ENCODE measurements around the gene RAPGEF1.

The RAPGEF1 gene

DNA sequence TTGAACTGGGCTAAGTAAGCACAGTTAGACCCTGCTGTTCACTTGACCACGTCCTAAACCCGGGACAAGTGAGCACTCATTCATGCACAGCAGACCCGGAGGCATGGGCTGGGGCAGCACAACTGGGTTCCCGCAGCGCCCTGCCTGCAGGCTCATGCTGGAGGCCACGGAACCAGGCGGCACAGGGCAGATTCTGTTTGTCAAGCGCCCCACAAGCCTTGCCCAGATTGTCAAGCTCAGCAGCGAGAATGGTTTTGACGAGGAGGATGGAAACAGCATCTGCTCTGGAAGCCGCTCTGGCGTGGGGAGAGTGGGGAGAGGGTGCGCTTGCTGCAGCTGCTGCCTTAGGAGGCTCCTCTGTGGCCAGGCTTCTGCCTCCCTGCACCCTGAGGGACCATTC lies 161.9 kb downstream of the RAPGEF1 start:
- Histone ChIP-seq H3K4me3 (ENCODE audit: low read length) (no peak overlapping the region), H3K27me3 (ENCODE audit: control insufficient read depth, insufficient read depth, low read length) (no peaks in the 10 kb centered on the region), H3K27ac (ENCODE audit: low read depth, low read length) (no peak overlapping the region), H3K4me1 (ENCODE audit: control insufficient read depth, insufficient read depth, low read length) (no peaks in the 10 kb centered on the region), H3K9ac (ENCODE audit: low read length) (no peak overlapping the region), H3K36me3 (ENCODE audit: control insufficient read depth, insufficient read depth, low read length) (peaks cover 32% of the 10 kb centered on the region)

DNA sequence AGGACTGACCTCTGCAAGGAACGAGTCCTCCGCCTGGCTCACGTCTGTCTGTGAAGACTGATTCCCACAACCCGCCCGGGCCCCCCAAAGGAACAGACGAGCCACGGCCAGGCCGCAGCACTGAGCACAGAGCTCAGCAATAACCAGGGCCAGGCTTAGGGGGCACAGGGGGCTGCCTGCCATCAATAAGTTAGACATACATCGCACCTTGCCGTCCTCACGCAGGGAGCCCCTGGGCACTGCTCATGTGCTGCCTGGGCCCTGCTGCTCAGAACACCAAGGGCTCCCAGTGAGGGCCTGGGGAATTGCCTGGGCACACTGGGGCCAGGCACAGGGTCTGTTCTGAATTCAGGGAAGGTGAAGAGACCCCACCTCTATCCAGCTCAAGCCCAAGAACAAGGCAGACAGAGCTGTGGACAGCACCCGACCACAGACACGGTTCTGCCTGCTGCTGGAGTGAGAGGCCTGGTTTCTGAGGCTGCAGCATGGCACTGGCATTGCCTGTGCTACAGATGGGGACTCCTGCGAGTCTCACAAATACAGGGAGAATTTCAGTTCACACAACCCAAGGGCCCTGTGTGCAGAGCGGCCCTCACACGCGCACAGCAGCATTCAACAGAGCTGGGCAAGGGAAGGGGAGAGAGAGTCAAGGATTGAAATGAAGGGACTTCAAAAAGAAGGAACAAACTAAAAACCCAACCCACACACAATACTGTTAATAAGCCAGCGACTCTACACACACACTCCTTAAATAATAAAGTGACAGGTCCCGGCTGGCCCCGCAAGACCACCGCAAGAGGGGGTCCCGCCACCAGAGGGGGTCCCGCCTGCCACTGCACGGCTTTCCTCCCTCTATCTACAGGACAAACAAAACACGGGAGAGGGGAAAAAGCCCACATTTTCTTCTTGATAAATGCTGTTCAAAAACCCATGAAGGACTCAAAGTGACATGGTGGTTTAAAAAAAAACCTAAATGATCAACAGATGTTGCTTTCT lies 162.6 kb downstream of the RAPGEF1 start:
- no peak overlapping the region for H3K9ac ChIP-seq (ENCODE audit: low read length)
- no peak overlapping the region for H3K4me3 ChIP-seq (ENCODE audit: low read length)
- H3K27me3 ChIP-seq (ENCODE audit: control insufficient read depth, insufficient read depth, low read length): no peaks in the 10 kb centered on the region
- H3K36me3 ChIP-seq (ENCODE audit: control insufficient read depth, insufficient read depth, low read length): peaks cover 26% of the 10 kb centered on the region
- H3K27ac ChIP-seq (ENCODE audit: low read depth, low read length): no peak overlapping the region
- no peaks in the 10 kb centered on the region for H3K4me1 ChIP-seq (ENCODE audit: control insufficient read depth, insufficient read depth, low read length)

DNA sequence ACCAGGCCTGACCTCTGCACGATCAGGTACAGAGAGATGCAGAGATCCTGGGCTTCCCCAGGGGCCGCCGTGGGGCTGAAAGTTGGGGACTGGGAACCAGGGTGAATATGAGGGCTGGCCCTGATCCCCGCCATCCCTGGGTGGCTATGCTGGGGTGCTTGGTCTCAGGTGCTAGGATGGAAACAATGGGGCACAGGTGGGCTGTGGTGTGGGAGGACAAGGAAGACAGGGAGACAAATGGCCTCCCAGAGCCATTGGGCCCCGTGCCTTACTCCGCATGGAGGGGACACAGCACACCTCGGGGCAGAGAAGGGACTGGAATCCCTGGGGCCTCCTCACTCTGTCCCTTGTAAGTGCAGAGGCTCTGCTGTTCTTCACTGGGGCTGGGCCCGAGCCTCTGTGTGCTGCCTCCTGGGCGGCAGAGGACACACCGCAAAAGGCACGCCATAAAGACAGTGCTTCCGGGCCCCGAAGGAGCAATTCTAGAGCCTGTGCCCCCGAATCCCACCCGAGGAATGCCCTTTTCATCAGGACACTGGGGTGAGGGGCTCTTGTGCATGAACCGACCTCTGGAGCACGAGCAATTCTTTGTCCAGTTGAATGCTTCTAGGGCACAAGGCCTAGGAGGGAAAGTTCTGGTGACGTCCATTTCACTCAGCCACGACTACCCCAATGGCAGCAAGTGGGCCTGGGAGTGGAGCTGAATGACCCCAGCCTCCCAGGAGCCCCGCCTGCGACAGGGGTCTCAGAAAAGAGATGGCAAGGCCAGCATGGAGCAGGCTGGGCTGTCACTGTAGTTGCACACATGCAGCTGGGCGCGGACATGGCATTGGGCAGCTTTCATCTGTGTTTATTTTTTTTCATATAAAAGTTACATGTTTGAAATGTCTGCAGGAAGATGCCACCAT lies 163.7 kb downstream of the RAPGEF1 start:
- H3K27ac ChIP-seq (ENCODE audit: low read depth, low read length): no peak overlapping the region
- H3K36me3 ChIP-seq (ENCODE audit: control insufficient read depth, insufficient read depth, low read length): peaks cover 19% of the 10 kb centered on the region
- H3K4me1 ChIP-seq (ENCODE audit: control insufficient read depth, insufficient read depth, low read length): no peaks in the 10 kb centered on the region
- H3K9ac ChIP-seq (ENCODE audit: low read length): no peak overlapping the region
- H3K27me3 ChIP-seq (ENCODE audit: control insufficient read depth, insufficient read depth, low read length): no peaks in the 10 kb centered on the region
- H3K4me3 ChIP-seq (ENCODE audit: low read length): no peak overlapping the region

DNA sequence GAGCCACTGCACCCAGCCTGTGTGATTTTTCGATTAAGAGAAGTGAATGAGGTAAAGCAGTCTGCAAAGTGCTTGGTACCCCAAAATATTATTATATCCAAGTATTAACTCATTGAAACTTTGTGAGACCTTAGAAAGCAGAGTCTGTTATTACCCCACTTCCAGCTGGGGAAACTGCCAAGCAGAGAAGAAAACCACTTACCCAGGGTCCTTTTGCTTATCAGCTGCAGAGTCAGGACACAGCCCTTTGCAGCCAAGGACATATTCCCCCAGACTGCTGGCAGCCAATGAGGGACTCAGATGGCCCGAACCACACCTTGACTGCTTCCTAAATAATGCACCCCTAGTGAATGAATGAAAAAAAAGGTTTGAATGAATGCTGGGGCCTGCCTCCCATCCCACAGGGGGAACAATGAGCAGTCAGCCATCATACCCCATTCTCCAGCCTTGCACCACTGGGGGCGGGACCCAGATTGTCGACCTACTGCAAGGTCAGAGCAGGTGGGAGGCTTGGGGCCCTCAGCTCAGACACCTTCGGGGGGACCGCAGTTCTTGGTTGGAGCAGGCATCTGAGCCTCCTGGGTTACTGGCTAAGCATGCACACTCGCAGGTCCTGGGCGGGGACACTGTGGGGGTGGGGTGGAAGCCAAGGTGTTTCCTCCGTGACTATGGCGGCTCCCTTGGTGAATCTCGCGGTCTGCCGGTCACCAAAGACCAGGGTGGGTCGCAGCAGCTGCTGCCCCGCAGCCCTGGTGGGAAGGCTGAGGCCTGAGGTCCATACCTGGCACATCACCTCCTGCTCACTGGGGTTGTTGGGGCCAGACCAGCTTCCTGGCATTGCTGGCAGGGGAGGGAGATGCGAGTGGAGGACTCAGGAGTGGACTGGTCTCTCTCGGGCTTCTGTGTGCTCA lies 164.9 kb downstream of the RAPGEF1 start:
- Histone ChIP-seq H3K27ac (ENCODE audit: low read depth, low read length) (no peak overlapping the region), H3K36me3 (ENCODE audit: control insufficient read depth, insufficient read depth, low read length) (peaks cover 13% of the 10 kb centered on the region), H3K4me1 (ENCODE audit: control insufficient read depth, insufficient read depth, low read length) (no peaks in the 10 kb centered on the region), H3K27me3 (ENCODE audit: control insufficient read depth, insufficient read depth, low read length) (no peaks in the 10 kb centered on the region), H3K4me3 (ENCODE audit: low read length) (no peak overlapping the region), H3K9ac (ENCODE audit: low read length) (no peak overlapping the region)

DNA sequence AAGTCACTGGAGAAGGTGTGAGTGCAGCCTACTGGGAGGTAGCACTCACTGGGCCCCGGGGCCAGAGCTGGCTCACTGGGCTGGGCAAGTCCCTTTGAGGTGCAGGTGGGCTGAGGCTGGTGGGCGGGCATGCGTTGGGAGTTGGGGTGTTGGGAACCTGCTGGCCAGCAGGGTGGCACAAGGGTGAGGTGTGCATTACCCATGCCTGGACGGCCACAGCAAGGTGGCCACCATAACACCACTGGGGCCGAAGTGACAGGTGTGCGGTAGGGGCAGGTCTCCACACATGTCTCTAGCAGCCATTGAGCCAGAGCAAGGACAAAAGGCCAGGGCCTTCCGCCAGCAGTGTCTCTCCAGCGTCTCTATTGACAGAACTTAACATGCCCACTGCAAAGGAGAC lies 172.0 kb downstream of the RAPGEF1 start:
- no peak overlapping the region for H3K27ac ChIP-seq (ENCODE audit: low read depth, low read length)
- peaks cover 2% of the 10 kb centered on the region for H3K36me3 ChIP-seq (ENCODE audit: control insufficient read depth, insufficient read depth, low read length)
- no peaks in the 10 kb centered on the region for H3K27me3 ChIP-seq (ENCODE audit: control insufficient read depth, insufficient read depth, low read length)
- H3K9ac ChIP-seq (ENCODE audit: low read length): no peak overlapping the region
- H3K4me3 ChIP-seq (ENCODE audit: low read length): no peak overlapping the region
- H3K4me1 ChIP-seq (ENCODE audit: control insufficient read depth, insufficient read depth, low read length): no peaks in the 10 kb centered on the region

DNA sequence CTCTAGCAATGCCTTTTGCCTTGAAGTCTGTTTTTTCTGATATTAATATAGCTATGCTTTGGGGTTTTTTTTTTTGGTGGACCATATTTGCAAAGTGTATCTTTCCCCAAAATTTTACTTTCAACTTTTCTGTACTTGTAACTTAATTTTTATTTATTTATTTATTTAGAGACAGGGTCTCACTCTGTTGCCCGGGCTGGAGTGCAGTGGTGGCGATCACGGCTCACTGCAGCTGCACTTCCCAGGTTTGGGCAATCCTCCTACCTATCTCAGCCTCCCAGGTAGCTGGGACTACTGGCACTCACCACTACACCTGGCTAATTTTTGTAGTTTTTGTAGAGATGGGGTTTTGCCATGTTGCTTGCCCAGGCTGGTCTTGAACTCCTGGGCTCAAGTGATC lies 173.7 kb downstream of the RAPGEF1 start:
- H3K4me1 ChIP-seq (ENCODE audit: control insufficient read depth, insufficient read depth, low read length): no peaks in the 10 kb centered on the region
- no peak overlapping the region for H3K9ac ChIP-seq (ENCODE audit: low read length)
- H3K27me3 ChIP-seq (ENCODE audit: control insufficient read depth, insufficient read depth, low read length): no peaks in the 10 kb centered on the region
- no peak overlapping the region for H3K27ac ChIP-seq (ENCODE audit: low read depth, low read length)
- no peak overlapping the region for H3K4me3 ChIP-seq (ENCODE audit: low read length)
- H3K36me3 ChIP-seq (ENCODE audit: control insufficient read depth, insufficient read depth, low read length): peaks cover 2% of the 10 kb centered on the region

DNA sequence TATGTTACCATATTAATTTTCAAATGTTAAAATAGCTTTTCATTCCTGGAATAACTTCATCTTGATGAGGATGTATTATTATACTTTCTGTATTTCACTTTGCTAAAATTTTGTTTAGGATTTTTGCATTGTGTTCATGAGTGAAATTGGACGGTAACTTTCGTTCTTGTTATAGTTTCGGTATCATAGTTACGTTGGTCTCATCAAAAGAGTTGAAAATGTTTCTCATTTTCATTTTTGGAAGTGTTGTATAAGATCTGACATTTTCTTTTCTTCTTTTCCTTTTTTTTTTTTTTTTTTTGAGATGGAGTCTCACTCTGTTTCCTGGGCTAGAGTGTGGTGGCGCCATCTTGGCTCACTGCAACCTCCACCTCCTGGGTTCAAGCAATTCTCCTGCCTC lies 174.5 kb downstream of the RAPGEF1 start:
- peaks cover 2% of the 10 kb centered on the region for H3K36me3 ChIP-seq (ENCODE audit: control insufficient read depth, insufficient read depth, low read length)
- no peak overlapping the region for H3K27ac ChIP-seq (ENCODE audit: low read depth, low read length)
- no peak overlapping the region for H3K4me3 ChIP-seq (ENCODE audit: low read length)
- no peaks in the 10 kb centered on the region for H3K27me3 ChIP-seq (ENCODE audit: control insufficient read depth, insufficient read depth, low read length)
- H3K9ac ChIP-seq (ENCODE audit: low read length): no peak overlapping the region
- no peaks in the 10 kb centered on the region for H3K4me1 ChIP-seq (ENCODE audit: control insufficient read depth, insufficient read depth, low read length)

DNA sequence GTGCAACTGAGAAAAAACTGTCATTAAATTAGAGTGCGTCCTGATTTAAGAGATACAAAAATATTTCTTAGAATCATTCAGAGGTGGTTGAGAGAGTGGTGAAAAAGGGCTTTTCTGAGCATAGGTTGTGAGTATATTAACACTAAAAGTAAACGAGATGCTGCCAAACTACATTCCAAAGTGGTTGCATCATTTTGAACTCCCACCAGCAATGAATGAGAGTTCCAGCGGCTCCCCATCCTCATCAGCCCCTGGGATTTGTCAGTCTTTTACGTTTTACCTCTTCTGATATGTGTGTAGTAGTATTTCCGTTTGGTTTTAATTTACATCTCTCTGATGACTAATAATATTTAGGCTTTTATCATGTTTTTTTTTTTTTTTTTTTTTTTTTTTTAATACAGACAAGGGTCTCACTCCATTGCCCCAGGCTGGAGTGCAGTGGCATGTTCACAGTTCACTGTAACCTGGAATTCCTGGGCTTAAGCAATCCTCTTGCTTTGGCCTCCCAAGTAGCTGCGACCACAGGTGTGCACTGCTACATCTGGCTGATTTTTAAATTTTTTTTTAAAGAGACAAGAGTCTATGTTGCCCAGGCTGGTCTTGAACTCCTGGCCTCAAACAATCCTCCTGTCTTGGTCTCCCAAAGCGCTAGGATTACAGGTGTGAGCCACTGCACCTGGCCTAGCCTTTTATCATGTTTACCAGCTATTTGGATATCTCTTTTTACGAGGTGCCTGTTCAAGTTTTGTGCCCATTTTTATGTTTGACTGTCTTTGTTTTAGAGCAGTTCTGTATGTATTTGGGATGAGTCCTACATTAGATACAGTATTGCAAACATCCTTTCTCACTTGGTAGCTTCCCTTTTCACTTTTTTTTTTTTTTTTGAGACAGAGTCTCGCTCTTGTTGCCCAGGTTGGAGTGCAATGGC lies 177.6 kb downstream of the RAPGEF1 start:
- Histone ChIP-seq H3K4me1 (ENCODE audit: control insufficient read depth, insufficient read depth, low read length) (no peaks in the 10 kb centered on the region), H3K4me3 (ENCODE audit: low read length) (no peak overlapping the region)

DNA sequence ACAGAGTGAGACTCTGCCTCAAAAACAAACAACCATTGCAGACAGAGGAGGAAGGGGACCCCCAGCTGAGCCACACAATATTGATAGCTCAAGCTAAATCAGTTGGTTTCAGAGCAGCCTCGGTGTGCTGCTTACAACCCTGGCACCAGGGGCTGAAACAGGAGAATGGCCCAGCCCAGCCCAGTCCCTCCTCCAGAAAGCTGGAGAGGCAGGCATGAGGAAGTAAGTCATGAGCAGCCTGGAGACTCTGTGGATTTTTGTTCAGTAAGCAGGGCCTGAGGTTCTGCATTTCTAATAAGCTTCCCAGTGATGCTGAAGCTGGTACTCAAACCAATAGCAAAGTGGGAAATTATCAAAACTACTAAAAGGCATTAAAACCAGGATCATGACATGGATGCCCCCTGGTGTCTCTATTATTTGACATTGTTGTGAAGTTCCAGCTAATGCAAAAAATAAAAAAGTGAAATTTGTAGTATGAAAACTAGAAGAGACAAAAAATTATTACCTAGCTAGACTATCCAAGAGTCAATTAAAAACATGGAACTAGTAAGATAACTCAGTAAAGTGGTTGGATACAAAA lies 180.4 kb downstream of the RAPGEF1 start:
- no peak overlapping the region for H3K4me3 ChIP-seq (ENCODE audit: low read length)
- no peaks in the 10 kb centered on the region for H3K4me1 ChIP-seq (ENCODE audit: control insufficient read depth, insufficient read depth, low read length)
- no peak overlapping the region for H3K27ac ChIP-seq (ENCODE audit: low read depth, low read length)
- H3K9ac ChIP-seq (ENCODE audit: low read length): no peak overlapping the region
- H3K27me3 ChIP-seq (ENCODE audit: control insufficient read depth, insufficient read depth, low read length): peaks cover 8% of the 10 kb centered on the region
- no peaks in the 10 kb centered on the region for H3K36me3 ChIP-seq (ENCODE audit: control insufficient read depth, insufficient read depth, low read length)

More for the DNA sequence above, 177.6 kb downstream of the RAPGEF1 start:
- Histone ChIP-seq H3K36me3 (ENCODE audit: control insufficient read depth, insufficient read depth, low read length) (no peaks in the 10 kb centered on the region), H3K27ac (ENCODE audit: low read depth, low read length) (no peak overlapping the region), H3K27me3 (ENCODE audit: control insufficient read depth, insufficient read depth, low read length) (no peaks in the 10 kb centered on the region), H3K9ac (ENCODE audit: low read length) (no peak overlapping the region)

DNA sequence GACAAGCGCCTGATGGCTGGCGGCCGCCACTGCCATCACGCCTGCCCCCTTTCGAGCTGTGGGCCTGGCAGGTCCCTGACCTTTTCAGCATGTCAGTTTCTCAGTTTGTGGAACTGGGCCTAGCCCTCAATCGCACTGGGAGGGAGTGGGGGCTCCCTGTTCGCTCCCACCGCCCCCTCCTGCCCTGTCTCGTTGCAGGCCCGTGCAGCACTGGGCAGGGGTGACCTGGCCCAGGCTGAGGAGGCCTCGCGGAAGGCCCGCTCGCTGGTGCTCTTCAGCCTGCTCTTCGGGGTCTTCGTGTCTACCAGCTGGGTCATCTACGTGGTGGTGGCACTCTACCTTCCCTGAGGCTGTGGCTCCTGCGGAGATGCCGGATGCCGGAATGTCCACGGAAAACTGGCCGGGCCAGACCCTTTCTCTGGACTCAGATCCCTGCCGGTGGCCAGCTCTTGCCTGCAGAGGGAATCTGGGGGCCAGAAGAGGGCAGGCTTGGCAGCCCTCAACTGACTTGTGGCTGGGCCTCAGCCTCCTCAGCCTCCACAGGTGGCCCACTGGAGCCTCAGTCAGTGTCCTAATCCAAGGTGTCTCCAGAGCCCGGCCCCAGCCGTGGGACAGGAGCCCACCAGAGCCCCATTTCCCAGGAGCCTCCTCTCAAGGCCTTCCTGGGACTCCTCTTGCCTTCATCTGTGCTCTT lies 181.9 kb downstream of the RAPGEF1 start:
- Histone ChIP-seq H3K4me3 (ENCODE audit: low read length) (no peak overlapping the region), H3K36me3 (ENCODE audit: control insufficient read depth, insufficient read depth, low read length) (no peaks in the 10 kb centered on the region), H3K27ac (ENCODE audit: low read depth, low read length) (no peak overlapping the region), H3K9ac (ENCODE audit: low read length) (no peak overlapping the region), H3K27me3 (ENCODE audit: control insufficient read depth, insufficient read depth, low read length) (peaks cover 8% of the 10 kb centered on the region), H3K4me1 (ENCODE audit: control insufficient read depth, insufficient read depth, low read length) (no peaks in the 10 kb centered on the region)
